Endothelial cell (in vitro differentiated cells): ENCODE data around the gene ASAP2. TPM values are rescaled to one million over a fixed set of nuclear protein-coding genes. Genes with fewer than 3 reads are reported as not detected.

Source experiments
- DNase-seq: peaks from one replicate; pipeline ENCODE4 v3.0.0; 2021; ENCODE audit warnings: low spot score
- H3K27ac Mint-ChIP-seq: one replicate; pipeline ENCODE4 v1.8.0; 2021; ENCODE audit warnings: mixed read lengths, inconsistent platforms; ENCODE audit not compliant: unreplicated experiment
- H3K27me3 Mint-ChIP-seq: one replicate; pipeline ENCODE4 v1.8.0; 2021; ENCODE audit warnings: mild to moderate bottlenecking, moderate library complexity, mixed read lengths, inconsistent platforms; ENCODE audit not compliant: unreplicated experiment
- H3K36me3 Mint-ChIP-seq: one replicate; pipeline ENCODE4 v1.8.0; 2021; ENCODE audit warnings: mild to moderate bottlenecking, low read depth, mixed read lengths, inconsistent platforms; ENCODE audit not compliant: unreplicated experiment
- H3K4me1 Mint-ChIP-seq: one replicate; pipeline ENCODE4 v1.8.0; 2021; ENCODE audit warnings: mild to moderate bottlenecking, mixed read lengths, inconsistent platforms; ENCODE audit not compliant: unreplicated experiment
- H3K4me3 Mint-ChIP-seq: one replicate; pipeline ENCODE4 v1.8.0; 2021; ENCODE audit warnings: mild to moderate bottlenecking, mixed read lengths, inconsistent platforms; ENCODE audit not compliant: unreplicated experiment
- H3K9me3 Mint-ChIP-seq: one replicate; pipeline ENCODE4 v1.8.0; 2021; ENCODE audit warnings: mixed read lengths, inconsistent platforms; ENCODE audit not compliant: unreplicated experiment
- CTCF ChIP-seq: fragments of 200-600 bp; sonication (generic); IDR thresholded peaks from one replicate; pipeline ENCODE4 v1.5.0; 2021; ENCODE audit warnings: antibody characterized with exemption; ENCODE audit not compliant: unreplicated experiment
- total RNA-seq: library from RNA; stranded (reverse); fragmentation: NEBNext Ultra II Directional; extraction: Animal tissue kit (Norgen Biotek cat#: 25700); gene quantifications from one replicate; pipeline ENCODE4 v1.2.1, GENCODE V29; 2021; ENCODE audit not compliant: unreplicated experiment

ASAP2 gene
- total RNA-seq, 1 donor from 2014 or later: 31.8 TPM

DNA sequence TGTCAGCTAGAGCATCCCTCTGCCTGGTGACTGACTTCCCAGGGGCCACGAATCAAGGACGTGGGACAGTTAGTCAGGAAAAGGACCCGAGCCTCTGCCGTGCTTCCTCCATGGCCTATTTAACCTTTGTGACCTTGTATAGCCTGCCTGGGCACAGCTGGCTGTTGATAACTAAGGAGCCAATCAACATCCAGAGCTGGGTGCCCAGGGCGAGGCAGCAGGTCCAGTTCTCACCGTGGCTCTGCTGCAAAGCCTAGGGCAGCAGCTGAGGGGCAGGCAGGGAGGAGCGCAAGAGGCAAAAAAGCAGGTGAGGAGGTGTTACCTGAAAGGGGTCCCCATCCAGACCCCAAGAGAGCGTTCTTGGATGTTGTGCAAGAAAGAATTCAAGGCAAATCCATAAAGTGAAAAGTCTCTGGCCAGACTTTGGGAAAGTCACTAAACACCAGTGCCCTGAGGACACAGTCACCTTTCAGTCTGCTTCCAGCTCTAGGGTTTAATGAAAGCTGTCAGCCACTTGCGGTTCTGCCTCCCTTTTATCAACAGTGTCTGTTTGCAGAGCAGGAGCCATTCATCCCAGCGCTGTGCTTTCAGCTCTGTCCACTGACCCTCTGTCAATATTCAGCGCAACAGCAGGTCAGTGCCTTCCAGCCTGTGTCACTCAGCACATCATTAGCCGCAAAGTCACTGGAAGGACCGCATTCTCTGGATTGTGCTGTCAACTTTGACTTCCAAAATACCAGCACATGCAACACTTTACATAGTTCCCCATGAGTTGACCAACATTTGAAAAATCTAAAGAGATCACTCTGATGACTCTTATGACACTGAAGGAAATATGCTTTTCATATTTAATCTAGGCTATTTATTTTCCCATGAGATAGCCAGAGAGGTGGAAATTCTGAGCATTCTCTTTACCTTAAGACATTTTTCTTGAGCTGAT lies 38.6 kb upstream of the ASAP2 start:
- DNase-seq: no peak

DNA sequence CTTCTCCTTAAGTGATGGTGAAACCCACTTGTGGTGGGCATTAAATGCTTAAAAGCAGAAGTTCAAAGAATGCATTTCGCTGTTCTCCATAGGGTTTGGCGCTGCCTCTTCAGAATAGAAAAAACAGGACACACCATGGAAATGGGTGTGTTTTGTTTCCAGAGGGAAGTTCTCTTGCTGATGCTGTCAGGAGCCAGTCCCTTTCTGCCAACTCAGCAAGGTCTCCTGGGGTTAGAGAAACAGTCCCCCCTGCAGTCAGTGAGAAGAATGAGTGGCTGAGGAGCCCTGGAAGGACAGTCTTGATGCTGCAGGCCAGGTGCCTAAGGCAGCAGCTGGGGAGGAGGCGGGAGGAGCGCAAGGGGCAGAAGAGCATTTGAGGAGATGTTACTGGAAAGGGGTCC lies 37.8 kb upstream of the ASAP2 start:
- H3K4me3 Mint-ChIP-seq: no peak overlapping the region
- no peak overlapping the region for H3K27ac Mint-ChIP-seq
- no peak for DNase-seq
- peaks cover 4% of the 10 kb centered on the region for H3K4me1 Mint-ChIP-seq
- peaks cover 4% of the 10 kb centered on the region for H3K27me3 Mint-ChIP-seq
- no peaks in the 10 kb centered on the region for H3K36me3 Mint-ChIP-seq
- TF ChIP-seq CTCF: no peak
- H3K9me3 Mint-ChIP-seq: no peaks in the 10 kb centered on the region

More for the DNA sequence above, 38.6 kb upstream of the ASAP2 start:
- Mint-ChIP-seq H3K27ac (no peak overlapping the region), H3K4me1 (peaks cover 4% of the 10 kb centered on the region), H3K4me3 (no peak overlapping the region), H3K36me3 (no peaks in the 10 kb centered on the region), H3K9me3 (no peaks in the 10 kb centered on the region), H3K27me3 (peaks cover 4% of the 10 kb centered on the region)
- no peak for TF ChIP-seq CTCF

DNA sequence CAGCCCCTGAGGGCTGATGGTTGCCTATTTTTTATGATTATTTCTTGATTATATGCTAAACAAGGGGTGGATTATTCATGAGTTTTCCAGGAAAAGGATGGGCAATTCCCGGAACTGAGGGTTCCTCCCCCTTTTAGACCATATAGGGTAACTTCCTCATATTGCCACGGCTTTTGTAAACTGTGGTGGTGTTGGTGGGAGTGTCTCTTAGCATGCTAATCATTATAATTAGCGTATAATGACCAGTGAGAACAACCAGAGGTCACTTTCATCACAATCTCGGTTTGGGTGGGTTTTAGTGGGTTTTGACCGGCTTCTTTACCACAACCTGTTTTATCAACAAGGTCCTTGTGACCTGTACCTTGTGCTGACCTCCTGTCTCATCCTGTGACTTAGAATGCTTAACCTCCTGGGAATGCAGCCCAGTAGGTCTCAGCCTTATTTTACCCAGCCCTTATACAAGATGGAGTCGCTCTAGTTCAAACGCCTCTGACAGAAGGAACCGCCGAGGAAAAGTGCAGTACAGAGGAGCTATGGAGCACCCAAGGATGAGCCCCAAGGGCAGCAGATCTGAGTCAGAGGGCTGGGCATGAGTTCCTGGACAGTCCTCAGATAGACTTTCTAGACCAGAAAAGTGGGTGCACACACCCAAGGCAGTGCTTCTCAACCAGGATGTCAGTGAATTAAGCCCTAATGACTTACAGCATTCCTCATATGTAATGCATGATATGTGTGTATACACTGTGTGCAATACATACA lies 37.1 kb upstream of the ASAP2 start:
- H3K4me1 Mint-ChIP-seq: peaks cover 4% of the 10 kb centered on the region
- no peaks in the 10 kb centered on the region for H3K36me3 Mint-ChIP-seq
- TF ChIP-seq CTCF: no peak
- H3K27ac Mint-ChIP-seq: no peak overlapping the region
- no peak overlapping the region for H3K4me3 Mint-ChIP-seq
- peaks cover 4% of the 10 kb centered on the region for H3K27me3 Mint-ChIP-seq
- DNase-seq: no peak
- H3K9me3 Mint-ChIP-seq: no peaks in the 10 kb centered on the region

- Mint-ChIP-seq H3K36me3 (no peaks in the 10 kb centered on the region), H3K4me3 (no peak overlapping the region), H3K4me1 (peaks cover 4% of the 10 kb centered on the region), H3K27me3 (peaks cover 4% of the 10 kb centered on the region), H3K9me3 (no peaks in the 10 kb centered on the region), H3K27ac (no peak overlapping the region)
- DNase-seq: no peak
- TF ChIP-seq CTCF: no peak
These were observed 36.0 kb upstream of the ASAP2 start for GRCh38 chr2:9170458-9171130.
